HEK293 (cell line): Measurements from ENCODE around the gene TCF12.

ENCODE experiments used
- CTCF ChIA-PET: fragments of 350-600 bp; formaldehyde crosslinking; extraction: SDS; loops from one replicate; lab custom pipeline; 2021; ENCODE audit warnings: antibody characterized with exemption; lab: Yijun Ruan, JAX
- POLR2A ChIA-PET: fragments of 300-600 bp; formaldehyde crosslinking; extraction: SDS; loops from one replicate; lab custom pipeline; 2020; ENCODE audit warnings: antibody characterized with exemption, inconsistent platforms; lab: Yijun Ruan, JAX
- H3K27ac ChIP-seq: fragments of 200-500 bp; sonication (Bioruptor generic); 2 replicates; pipeline ENCODE4 v1.5.1; 2014; ENCODE audit warnings: low read depth, low read length, control low read depth, inconsistent platforms; ENCODE audit errors: extremely low read depth
- H3K36me3 ChIP-seq, 2 experiments: fragments of 200-500 bp in 1 of 2; sonication (Bioruptor generic) in 1 of 2; 1 replicate in 1 of 2; 2 replicates in 1 of 2; pipeline ENCODE4 v1.5.1; 2014 to 2017; ENCODE audit warnings: inconsistent platforms in 2 of 2, low read length in 2 of 2; ENCODE audit not compliant: control insufficient read depth in 2 of 2, insufficient read depth in 1 of 2
- H3K4me1 ChIP-seq: fragments of 200-500 bp; sonication (Bioruptor generic); 2 replicates; pipeline ENCODE4 v1.5.1; 2014; ENCODE audit warnings: mild to moderate bottlenecking, low read length, inconsistent platforms; ENCODE audit not compliant: control insufficient read depth, insufficient read depth
- H3K4me3 ChIP-seq: 2 replicates; pipeline ENCODE4 v1.5.1; 2011; ENCODE audit warnings: low read depth, mild to moderate bottlenecking, control low read depth, low read length, moderate library complexity
- H3K9me3 ChIP-seq: fragments of 200-500 bp; sonication (Bioruptor generic); 2 replicates; pipeline ENCODE4 v1.5.1; 2014; ENCODE audit warnings: low read depth, low read length, inconsistent platforms; ENCODE audit not compliant: control insufficient read depth, insufficient read depth
- FEZF1 ChIP-seq: fragments of 450-650 bp; formaldehyde crosslinking; IDR thresholded peaks from 2 replicates; pipeline ENCODE4 v1.5.1; 2016; ENCODE audit warnings: missing biosample characterization, missing genetic modification characterization
- PRDM10 ChIP-seq: fragments of 450-650 bp; formaldehyde crosslinking; IDR thresholded peaks from 2 replicates; pipeline ENCODE4 v1.5.1; 2016; ENCODE audit warnings: missing biosample characterization, missing genetic modification characterization
- ZBTB11 ChIP-seq: fragments of 450-650 bp; formaldehyde crosslinking; conservative IDR thresholded peaks from 2 replicates; pipeline ENCODE4 v1.5.1; 2016; ENCODE audit warnings: low read depth, missing biosample characterization, missing genetic modification characterization
- ZNF138 ChIP-seq: fragments of 450-650 bp; formaldehyde crosslinking; IDR thresholded peaks from 2 replicates; pipeline ENCODE4 v1.5.1; 2016; ENCODE audit warnings: missing biosample characterization, missing genetic modification characterization, borderline replicate concordance
- ZNF23 ChIP-seq: fragments of 450-650 bp; formaldehyde crosslinking; IDR thresholded peaks from 2 replicates; pipeline ENCODE4 v1.5.1; 2016; ENCODE audit warnings: missing biosample characterization, missing genetic modification characterization, borderline replicate concordance
- ZNF26 ChIP-seq: fragments of 450-650 bp; formaldehyde crosslinking; IDR thresholded peaks from 2 replicates; pipeline ENCODE4 v1.5.1; 2016; ENCODE audit warnings: missing biosample characterization, missing genetic modification characterization
- ZNF302 ChIP-seq: fragments of 450-650 bp; formaldehyde crosslinking; IDR thresholded peaks from 2 replicates; pipeline ENCODE4 v1.5.1; 2016; ENCODE audit warnings: missing biosample characterization, missing genetic modification characterization, low read depth
- ZNF518A ChIP-seq: fragments of 450-650 bp; formaldehyde crosslinking; conservative IDR thresholded peaks from 2 replicates; pipeline ENCODE4 v1.5.1; 2016; ENCODE audit warnings: low read depth, missing biosample characterization, missing genetic modification characterization
- ZNF654 ChIP-seq: fragments of 450-650 bp; formaldehyde crosslinking; IDR thresholded peaks from 2 replicates; pipeline ENCODE4 v1.5.1; 2016; ENCODE audit warnings: low read depth, missing biosample characterization, missing genetic modification characterization
- ZNF692 ChIP-seq: fragments of 450-650 bp; formaldehyde crosslinking; IDR thresholded peaks from 2 replicates; pipeline ENCODE4 v1.5.1; 2016; ENCODE audit warnings: missing biosample characterization, missing genetic modification characterization
- ZNF704 ChIP-seq: fragments of 450-650 bp; formaldehyde crosslinking; IDR thresholded peaks from 2 replicates; pipeline ENCODE4 v1.5.1; 2016; ENCODE audit warnings: missing biosample characterization, missing genetic modification characterization

The TCF12 gene

GRCh38 chr15:57217778-57218598, 299.5 kb downstream of the TCF12 start (continued):
- TF ChIP-seq ZNF692 (tag by site-specific recombination) (no peak), ZNF23 (tag by site-specific recombination) (no peak), ZNF704 (tag by site-specific recombination) (no peak), ZBTB11 (tag by site-specific recombination) (no peak), ZNF26 (tag by site-specific recombination) (no peak), ZNF138 (tag by site-specific recombination) (no peak), ZNF654 (tag by site-specific recombination) (no peak), FEZF1 (tag by site-specific recombination) (peak; percentile 99), ZNF518A (tag by site-specific recombination) (no peak)
- TF ChIP-seq, all 188 proteins: peak for 4

GRCh38 chr15:57218826-57219576, 300.6 kb downstream of the TCF12 start:
- peaks cover 17% of the 10 kb centered on the region; the same call in 1 of the 2 replicates for H3K4me1 ChIP-seq
- TF ChIP-seq PRDM10 (tag by site-specific recombination) (peak; percentile 80), ZNF138 (tag by site-specific recombination) (no peak), ZNF302 (tag by site-specific recombination) (no peak)
- no peaks in the 10 kb centered on the region for H3K36me3 ChIP-seq
- H3K27ac ChIP-seq: no peak overlapping the region
- ChIA-PET POLR2A (no interaction called here), CTCF (interaction anchor here (0.6 to 1.0 kb wide), 2 partner anchors 350 to 840 kb away, joined by 3 read pairs; no protein-coding TSS in a partner anchor)
- H3K4me3 ChIP-seq: no peak overlapping the region
- H3K9me3 ChIP-seq: no peaks in the 10 kb centered on the region
